HepG2 (cell line): Measurements from ENCODE around the gene SVBP. TPM values are rescaled to one million over a fixed set of nuclear protein-coding genes. Genes with fewer than 3 reads are reported as not detected.
A peak's percentile ranks its signal among the peaks of the same experiment; 100 is the strongest.

ENCODE experiments used
- AGO2 ChIP-seq: fragments of 200-400 bp; formaldehyde crosslinking; optimal IDR thresholded peaks from 2 replicates; pipeline ENCODE3; 2017; ENCODE audit warnings: mild to moderate bottlenecking, low read depth, low read length, moderate library complexity
- ARID2 ChIP-seq: sonication (generic); formaldehyde crosslinking; IDR thresholded peaks from 2 replicates; pipeline ENCODE4 v1.8.1; 2022; ENCODE audit warnings: mild to moderate bottlenecking, missing genetic modification reagents, borderline replicate concordance
- CHD4 ChIP-seq: fragments of 200-600 bp; sonication (generic); IDR thresholded peaks from 2 replicates; pipeline ENCODE4 v1.7.0; 2017; ENCODE audit warnings: mild to moderate bottlenecking, low read length, borderline replicate concordance
- FOXM1 ChIP-seq: sonication (generic); formaldehyde crosslinking; IDR thresholded peaks from 2 replicates; pipeline ENCODE4 v1.5.0; 2020; ENCODE audit warnings: missing genetic modification reagents
- MED13 ChIP-seq: sonication (generic); formaldehyde crosslinking; IDR thresholded peaks from 2 replicates; pipeline ENCODE4 v1.5.0; 2020; ENCODE audit warnings: missing genetic modification reagents
- NFE2L1 ChIP-seq: sonication (generic); formaldehyde crosslinking; IDR thresholded peaks from 2 replicates; pipeline ENCODE4 v1.4.0; 2020; ENCODE audit warnings: missing genetic modification reagents, mild to moderate bottlenecking, borderline replicate concordance
- RFX3 ChIP-seq: IDR thresholded peaks from 2 replicates; pipeline ENCODE4 v1.6.1; 2016; ENCODE audit warnings: missing biosample characterization, missing genetic modification reagents
- SIX4 ChIP-seq: sonication (generic); formaldehyde crosslinking; IDR thresholded peaks from 2 replicates; pipeline ENCODE4 v1.4.0; 2020; ENCODE audit warnings: missing genetic modification reagents
- SMAD9 ChIP-seq: sonication (generic); formaldehyde crosslinking; IDR thresholded peaks from 2 replicates; pipeline ENCODE4 v1.5.1; 2020; ENCODE audit warnings: mild to moderate bottlenecking, missing genetic modification reagents
- TCF12 ChIP-seq, 2 experiments: fragments of 450-650 bp in 1 of 2; sonication (generic) in 1 of 2; formaldehyde crosslinking in 1 of 2; IDR thresholded peaks; 2 replicates each; pipeline versions ENCODE4 v1.6.1 to v1.8.0; 2017 to 2022; ENCODE audit warnings: antibody characterized with exemption in 1 of 2, mild to moderate bottlenecking in 1 of 2, missing genetic modification reagents in 1 of 2, moderate library complexity in 1 of 2
- ZFX ChIP-seq: sonication (generic); formaldehyde crosslinking; IDR thresholded peaks from 2 replicates; pipeline ENCODE4 v1.4.0; 2020; ENCODE audit warnings: mild to moderate bottlenecking, low read depth, missing genetic modification reagents, moderate library complexity
- ZNF24 ChIP-seq: fragments of 450-650 bp; IDR thresholded peaks from 2 replicates; pipeline ENCODE4 v1.6.1; 2017; ENCODE audit warnings: antibody characterized with exemption, mild to moderate bottlenecking
- ZNF451 ChIP-seq: sonication (generic); formaldehyde crosslinking; IDR thresholded peaks from 2 replicates; pipeline ENCODE4 v1.5.0; 2020; ENCODE audit warnings: mild to moderate bottlenecking, missing genetic modification reagents
- ZNF563 ChIP-seq: sonication (generic); formaldehyde crosslinking; IDR thresholded peaks from 2 replicates; pipeline ENCODE4 v1.8.0; 2022; ENCODE audit warnings: mild to moderate bottlenecking, moderate library complexity, missing genetic modification reagents
- ZNF572 ChIP-seq: sonication (generic); formaldehyde crosslinking; IDR thresholded peaks from 2 replicates; pipeline ENCODE4 v1.5.1; 2020; ENCODE audit warnings: mild to moderate bottlenecking, missing genetic modification reagents
- ZNF703 ChIP-seq: sonication (generic); formaldehyde crosslinking; IDR thresholded peaks from 2 replicates; pipeline ENCODE4 v1.5.1; 2020; ENCODE audit warnings: missing genetic modification reagents, mild to moderate bottlenecking, moderate library complexity, borderline replicate concordance
- ZNF878 ChIP-seq: sonication (generic); formaldehyde crosslinking; IDR thresholded peaks from 2 replicates; pipeline ENCODE4 v1.8.1; 2023; ENCODE audit warnings: mild to moderate bottlenecking, missing genetic modification reagents, moderate library complexity
- polyA plus RNA-seq, 8 experiments: library from polyadenylated mRNA; depleted of rRNA in 3 of 8; stranded (reverse) in 7 of 8; unstranded in 1 of 8; fragments of >200 nt; fragmentation: Illumina TruSeq in 4 of 8; extraction: Trizol in 4 of 8; gene quantifications; 2 replicates each; pipeline versions ENCODE4 v1.2.1 to v1.2.3, GENCODE V29; 2011 to 2016; ENCODE audit warnings: low read depth in 4 of 8, missing spikeins in 1 of 8, mixed read lengths in 1 of 8; ENCODE audit not compliant: insufficient read depth in 1 of 8
- total RNA-seq, 5 experiments: library from RNA; depleted of rRNA; stranded (reverse); fragments of >200 nt; fragmentation: Illumina TruSeq; extraction: Trizol; gene quantifications; 2 replicates each; pipeline ENCODE4 v1.2.3, GENCODE V29; 2016; ENCODE audit warnings: low read depth in 1 of 5
- TF ChIP-seq, protein P1 (sequence below): sonication (generic); formaldehyde crosslinking; IDR thresholded peaks from 2 replicates; pipeline ENCODE4 v1.4.0; 2020; ENCODE audit warnings: missing genetic modification reagents, borderline replicate concordance
- TF ChIP-seq, protein P2 (sequence below): sonication (generic); formaldehyde crosslinking; IDR thresholded peaks from 2 replicates; pipeline ENCODE4 v1.4.0; 2020; ENCODE audit warnings: missing genetic modification reagents
- TF ChIP-seq, protein P3 (sequence below): sonication (generic); formaldehyde crosslinking; IDR thresholded peaks from 2 replicates; pipeline ENCODE4 v1.4.0; 2020; ENCODE audit warnings: missing genetic modification reagents
- TF ChIP-seq, protein P4 (sequence below): sonication (generic); formaldehyde crosslinking; IDR thresholded peaks from 2 replicates; pipeline ENCODE4 v1.4.0; 2020; ENCODE audit warnings: low read depth, mild to moderate bottlenecking, missing genetic modification reagents

Gene SVBP
- total and polyA plus RNA-seq, 2 of the 13 experiments (the other 11 are each of a cell fraction or from before 2014, with no cell fraction given), result 28.8 to 48.2 TPM

- TF ChIP-seq, protein P1, sequence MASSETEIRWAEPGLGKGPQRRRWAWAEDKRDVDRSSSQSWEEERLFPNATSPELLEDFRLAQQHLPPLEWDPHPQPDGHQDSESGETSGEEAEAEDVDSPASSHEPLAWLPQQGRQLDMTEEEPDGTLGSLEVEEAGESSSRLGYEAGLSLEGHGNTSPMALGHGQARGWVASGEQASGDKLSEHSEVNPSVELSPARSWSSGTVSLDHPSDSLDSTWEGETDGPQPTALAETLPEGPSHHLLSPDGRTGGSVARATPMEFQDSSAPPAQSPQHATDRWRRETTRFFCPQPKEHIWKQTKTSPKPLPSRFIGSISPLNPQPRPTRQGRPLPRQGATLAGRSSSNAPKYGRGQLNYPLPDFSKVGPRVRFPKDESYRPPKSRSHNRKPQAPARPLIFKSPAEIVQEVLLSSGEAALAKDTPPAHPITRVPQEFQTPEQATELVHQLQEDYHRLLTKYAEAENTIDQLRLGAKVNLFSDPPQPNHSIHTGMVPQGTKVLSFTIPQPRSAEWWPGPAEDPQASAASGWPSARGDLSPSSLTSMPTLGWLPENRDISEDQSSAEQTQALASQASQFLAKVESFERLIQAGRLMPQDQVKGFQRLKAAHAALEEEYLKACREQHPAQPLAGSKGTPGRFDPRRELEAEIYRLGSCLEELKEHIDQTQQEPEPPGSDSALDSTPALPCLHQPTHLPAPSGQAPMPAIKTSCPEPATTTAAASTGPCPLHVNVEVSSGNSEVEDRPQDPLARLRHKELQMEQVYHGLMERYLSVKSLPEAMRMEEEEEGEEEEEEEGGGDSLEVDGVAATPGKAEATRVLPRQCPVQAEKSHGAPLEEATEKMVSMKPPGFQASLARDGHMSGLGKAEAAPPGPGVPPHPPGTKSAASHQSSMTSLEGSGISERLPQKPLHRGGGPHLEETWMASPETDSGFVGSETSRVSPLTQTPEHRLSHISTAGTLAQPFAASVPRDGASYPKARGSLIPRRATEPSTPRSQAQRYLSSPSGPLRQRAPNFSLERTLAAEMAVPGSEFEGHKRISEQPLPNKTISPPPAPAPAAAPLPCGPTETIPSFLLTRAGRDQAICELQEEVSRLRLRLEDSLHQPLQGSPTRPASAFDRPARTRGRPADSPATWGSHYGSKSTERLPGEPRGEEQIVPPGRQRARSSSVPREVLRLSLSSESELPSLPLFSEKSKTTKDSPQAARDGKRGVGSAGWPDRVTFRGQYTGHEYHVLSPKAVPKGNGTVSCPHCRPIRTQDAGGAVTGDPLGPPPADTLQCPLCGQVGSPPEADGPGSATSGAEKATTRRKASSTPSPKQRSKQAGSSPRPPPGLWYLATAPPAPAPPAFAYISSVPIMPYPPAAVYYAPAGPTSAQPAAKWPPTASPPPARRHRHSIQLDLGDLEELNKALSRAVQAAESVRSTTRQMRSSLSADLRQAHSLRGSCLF (CRISPR knock-in tag), result no peak
- TF ChIP-seq ZNF878 (CRISPR knock-in tag) (no peak), MED13 (CRISPR knock-in tag) (peak; percentile 61; the same call in 1 of the 2 replicates), RFX3 (CRISPR knock-in tag) (no peak), ZNF24 (no peak), CHD4 (no peak), ZNF563 (CRISPR knock-in tag) (peak; percentile 21; the same call in 1 of the 2 replicates), ZFX (CRISPR knock-in tag) (peak; percentile 86), SMAD9 (CRISPR knock-in tag) (no peak), ZNF703 (no peak), TCF12 (IDR thresholded peaks at IDR 0.05) (no peak), TCF12 (CRISPR knock-in tag; IDR thresholded peaks at IDR 0.05) (0 out of 2 replicates have a peak, but pooled peaks have one; percentile 7), ZNF572 (CRISPR knock-in tag) (0 out of 2 replicates have a peak, but pooled peaks have one; percentile 89), FOXM1 (CRISPR knock-in tag) (0 out of 2 replicates have a peak, but pooled peaks have one; percentile 35), ARID2 (peak; percentile 97; the same call in 1 of the 2 replicates), NFE2L1 (CRISPR knock-in tag) (0 out of 2 replicates have a peak, but pooled peaks have one; percentile 49), ZNF451 (CRISPR knock-in tag) (peak; percentile 72; the same call in 1 of the 2 replicates), AGO2 (peak; percentile 40), SIX4 (CRISPR knock-in tag) (no peak)
- TF ChIP-seq, protein P2, sequence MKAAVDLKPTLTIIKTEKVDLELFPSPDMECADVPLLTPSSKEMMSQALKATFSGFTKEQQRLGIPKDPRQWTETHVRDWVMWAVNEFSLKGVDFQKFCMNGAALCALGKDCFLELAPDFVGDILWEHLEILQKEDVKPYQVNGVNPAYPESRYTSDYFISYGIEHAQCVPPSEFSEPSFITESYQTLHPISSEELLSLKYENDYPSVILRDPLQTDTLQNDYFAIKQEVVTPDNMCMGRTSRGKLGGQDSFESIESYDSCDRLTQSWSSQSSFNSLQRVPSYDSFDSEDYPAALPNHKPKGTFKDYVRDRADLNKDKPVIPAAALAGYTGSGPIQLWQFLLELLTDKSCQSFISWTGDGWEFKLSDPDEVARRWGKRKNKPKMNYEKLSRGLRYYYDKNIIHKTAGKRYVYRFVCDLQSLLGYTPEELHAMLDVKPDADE (CRISPR knock-in tag), result peak; percentile 41; the same call in 1 of the 2 replicates
- TF ChIP-seq, protein P3, sequence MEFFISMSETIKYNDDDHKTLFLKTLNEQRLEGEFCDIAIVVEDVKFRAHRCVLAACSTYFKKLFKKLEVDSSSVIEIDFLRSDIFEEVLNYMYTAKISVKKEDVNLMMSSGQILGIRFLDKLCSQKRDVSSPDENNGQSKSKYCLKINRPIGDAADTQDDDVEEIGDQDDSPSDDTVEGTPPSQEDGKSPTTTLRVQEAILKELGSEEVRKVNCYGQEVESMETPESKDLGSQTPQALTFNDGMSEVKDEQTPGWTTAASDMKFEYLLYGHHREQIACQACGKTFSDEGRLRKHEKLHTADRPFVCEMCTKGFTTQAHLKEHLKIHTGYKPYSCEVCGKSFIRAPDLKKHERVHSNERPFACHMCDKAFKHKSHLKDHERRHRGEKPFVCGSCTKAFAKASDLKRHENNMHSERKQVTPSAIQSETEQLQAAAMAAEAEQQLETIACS (CRISPR knock-in tag), result peak; percentile 46; the same call in 1 of the 2 replicates
- TF ChIP-seq, protein P4, sequence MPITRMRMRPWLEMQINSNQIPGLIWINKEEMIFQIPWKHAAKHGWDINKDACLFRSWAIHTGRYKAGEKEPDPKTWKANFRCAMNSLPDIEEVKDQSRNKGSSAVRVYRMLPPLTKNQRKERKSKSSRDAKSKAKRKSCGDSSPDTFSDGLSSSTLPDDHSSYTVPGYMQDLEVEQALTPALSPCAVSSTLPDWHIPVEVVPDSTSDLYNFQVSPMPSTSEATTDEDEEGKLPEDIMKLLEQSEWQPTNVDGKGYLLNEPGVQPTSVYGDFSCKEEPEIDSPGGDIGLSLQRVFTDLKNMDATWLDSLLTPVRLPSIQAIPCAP (CRISPR knock-in tag), result 0 out of 2 replicates have a peak, but pooled peaks have one; percentile 52
Measured at GRCh38 chr1:42766741-42767509, 50.3 kb downstream of the SVBP start, which contains the start of the genes C1orf50 and P3H1 (continued).
